ENCODE results near the gene PCP4. TPM values are rescaled to one million over a fixed set of nuclear protein-coding genes. Genes with fewer than 3 reads are reported as not detected.

Gene PCP4
- total and polyA plus RNA-seq, 9 of the 15 experiments (the other 6 are each of a cell fraction or from before 2014, with no cell fraction given): not detected

GRCh38 chr21:39946199-39946598 is 79.0 kb downstream of the PCP4 start:
- no peak overlapping the region for H3K4me2 ChIP-seq (ENCODE audit: insufficient read depth, low read length)
- ATAC-seq (no peak), FAIRE-seq (no peak), DNase-seq (ENCODE audit: extremely low read depth in 1 of 4, low spot score in 3 of 4) (no peak)
- no peak overlapping the region for H2AFZ ChIP-seq (ENCODE audit: low read depth, low read length)
- BruUV-seq (replicated peaks): no TSS peak
- H4K20me1 ChIP-seq (replicated peaks; ENCODE audit: control insufficient read depth, insufficient read depth, low read length): no peaks in the 10 kb centered on the region
- no peaks in the 10 kb centered on the region for H3K36me3 ChIP-seq (ENCODE audit: control insufficient read depth, insufficient read depth, low read length)
- H3K4me3 ChIP-seq: no peak overlapping the region
- POLR2A ChIA-PET: no interaction called here
- H3K9me3 ChIP-seq (replicated peaks; ENCODE audit: control insufficient read depth, insufficient read depth, low read depth, low read length): no peaks in the 10 kb centered on the region
- CTCF ChIA-PET (ENCODE audit: low intra/inter-chr PET ratio): no interaction called here
- no peaks in the 10 kb centered on the region for H3K27me3 ChIP-seq (ENCODE audit: control insufficient read depth in 2 of 2, insufficient read depth in 2 of 2, low read length in 2 of 2)
- WGBS (ENCODE audit: insufficient coverage, low coverage, missing lambda C conversion rate): 7% methylated on average over 2 of the region's 2 CpGs
- no peaks in the 10 kb centered on the region for H3K79me2 ChIP-seq (ENCODE audit: control insufficient read depth, insufficient read depth, low read length)
- in situ Hi-C loops (cut with MboI): no loop called here
- H3K9me1 ChIP-seq (ENCODE audit: control insufficient read depth, insufficient read depth, low read length): no peaks in the 10 kb centered on the region
- H3K4me1 ChIP-seq (replicated peaks in 1 of 2; ENCODE audit: control insufficient read depth in 2 of 2, insufficient read depth in 2 of 2, low read length in 2 of 2): no peaks in the 10 kb centered on the region
- H3K9ac ChIP-seq (ENCODE audit: insufficient read depth in 1 of 2, low read depth in 2 of 2, low read length in 2 of 2): no peak overlapping the region
- intact Hi-C loops (cut with micrococcal nuclease): no loop called here
- H3K27ac ChIP-seq (ENCODE audit: extremely low read depth, low read depth, low read length): no peak overlapping the region
- TF ChIP-seq TAF9B (IDR thresholded peaks at IDR 0.05; ENCODE audit: partially characterized antibody) (no peak), MYBL2 (IDR thresholded peaks at IDR 0.05; ENCODE audit: low read depth) (no peak), MYBL2 (CRISPR knock-in tag; IDR thresholded peaks at IDR 0.05; ENCODE audit: borderline replicate concordance) (no peak), AFF4 (CRISPR knock-in tag; IDR thresholded peaks at IDR 0.05) (no peak), ZBTB43 (CRISPR knock-in tag; IDR thresholded peaks at IDR 0.05) (no peak), BRF1 (IDR thresholded peaks at IDR 0.05; ENCODE audit: borderline replicate concordance, extremely low read depth, insufficient read length) (no peak), POLR3G (IDR thresholded peaks at IDR 0.05; ENCODE audit: extremely low read depth, insufficient read length, insufficient replicate concordance) (no peak), ZNF140 (CRISPR knock-in tag; IDR thresholded peaks at IDR 0.05) (no peak), ELF4 (CRISPR knock-in tag; IDR thresholded peaks at IDR 0.05) (no peak), NFIC (IDR thresholded peaks at IDR 0.05) (no peak), ZNF507 (tag; conservative IDR thresholded peaks at IDR 0.05) (no peak), ZNF384 (IDR thresholded peaks at IDR 0.05; ENCODE audit: low read depth, low read length) (no peak), CREB3L1 (IDR thresholded peaks at IDR 0.05; ENCODE audit: borderline replicate concordance, low read depth) (no peak), ATF7 (IDR thresholded peaks at IDR 0.05) (no peak), CREB3 (tag; conservative IDR thresholded peaks at IDR 0.05; ENCODE audit: low read depth) (no peak)

Measured in K562 (cell line).